RPMI8226 (cell line): ENCODE results near the gene AOC2.

Source experiments
- DNase-seq: peaks from one replicate; pipeline ENCODE4 v3.0.0-alpha.2; 2015

The AOC2 gene

GRCh38 chr17:42844271-42844670 lies at the start of gene AOC2:
Gene AOC2 (plus strand): TSS chr17:42844580. CDS start chr17:42844627, 47 bp downstream.
- no peak for DNase-seq

- DNase-seq: no peak
Observed at GRCh38 chr17:42795061-42795460, 49.3 kb upstream of the AOC2 start.

- no peak for DNase-seq
Observed at GRCh38 chr17:42795465-42795864, 48.9 kb upstream of the AOC2 start.

GRCh38 chr17:42796066-42796758 lies 48.2 kb upstream of the AOC2 start:
- no peak for DNase-seq

GRCh38 chr17:42797067-42798007 lies 47.0 kb upstream of the AOC2 start:
- no peak for DNase-seq

- DNase-seq: no peak
Observed at GRCh38 chr17:42798011-42798382, 46.4 kb upstream of the AOC2 start.

- peak; percentile 86 for DNase-seq
Observed at GRCh38 chr17:42798383-42799380, 45.7 kb upstream of the AOC2 start, which contains the start of the genes CNTD1 and COA3. Gene CNTD1 (plus strand): TSS chr17:42798861. CDS start chr17:42799068, 207 bp downstream. Gene COA3 (minus strand): TSS chr17:42798704. CDS start chr17:42798681, 23 bp downstream.

GRCh38 chr17:42803074-42803883 lies 41.1 kb upstream of the AOC2 start:
- no peak for DNase-seq

- no peak for DNase-seq
Observed at GRCh38 chr17:42804918-42805367, 39.4 kb upstream of the AOC2 start.

- DNase-seq: no peak
Observed at GRCh38 chr17:42806249-42806648, 38.1 kb upstream of the AOC2 start.

GRCh38 chr17:42809250-42809649 lies 35.1 kb upstream of the AOC2 start:
- no peak for DNase-seq

- DNase-seq: no peak
Observed at GRCh38 chr17:42814633-42815399, 29.6 kb upstream of the AOC2 start.

GRCh38 chr17:42817866-42818265 lies 26.5 kb upstream of the AOC2 start:
- no peak for DNase-seq

GRCh38 chr17:42818379-42818778 lies 26.0 kb upstream of the AOC2 start:
- DNase-seq: no peak

- DNase-seq: peak; percentile 81
Observed at GRCh38 chr17:42819939-42820535, 24.3 kb upstream of the AOC2 start.

- DNase-seq: no peak
Observed at GRCh38 chr17:42821176-42821575, 23.2 kb upstream of the AOC2 start.

GRCh38 chr17:42827472-42827871 lies 16.9 kb upstream of the AOC2 start:
- no peak for DNase-seq

GRCh38 chr17:42830971-42831370 lies 13.4 kb upstream of the AOC2 start:
- no peak for DNase-seq

- DNase-seq: no peak
Observed at GRCh38 chr17:42832213-42832933, 12.0 kb upstream of the AOC2 start.
